Measurements from ENCODE around the gene GREB1.

DNA sequence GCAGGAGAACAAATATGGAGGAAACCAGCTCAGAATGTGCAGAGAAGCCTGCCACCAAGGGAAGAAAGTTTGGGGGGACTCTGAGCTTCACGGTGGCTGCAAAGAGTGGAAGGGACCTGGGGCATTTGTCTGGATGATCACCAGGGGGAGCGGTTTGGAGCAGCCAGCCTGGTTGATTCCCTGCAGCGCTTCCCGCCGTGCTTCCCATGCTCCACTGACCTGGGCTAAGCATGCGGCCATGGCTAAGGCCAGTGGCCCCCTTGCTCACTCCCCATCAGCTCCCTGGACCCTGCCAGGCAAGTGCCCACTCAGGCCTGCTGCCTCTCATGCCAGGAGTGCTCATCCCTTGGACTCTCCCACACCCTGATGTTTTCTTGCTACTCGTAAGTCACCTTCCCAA, 109.1 kb downstream of the GREB1 start:
- TF ChIP-seq, protein P1, sequence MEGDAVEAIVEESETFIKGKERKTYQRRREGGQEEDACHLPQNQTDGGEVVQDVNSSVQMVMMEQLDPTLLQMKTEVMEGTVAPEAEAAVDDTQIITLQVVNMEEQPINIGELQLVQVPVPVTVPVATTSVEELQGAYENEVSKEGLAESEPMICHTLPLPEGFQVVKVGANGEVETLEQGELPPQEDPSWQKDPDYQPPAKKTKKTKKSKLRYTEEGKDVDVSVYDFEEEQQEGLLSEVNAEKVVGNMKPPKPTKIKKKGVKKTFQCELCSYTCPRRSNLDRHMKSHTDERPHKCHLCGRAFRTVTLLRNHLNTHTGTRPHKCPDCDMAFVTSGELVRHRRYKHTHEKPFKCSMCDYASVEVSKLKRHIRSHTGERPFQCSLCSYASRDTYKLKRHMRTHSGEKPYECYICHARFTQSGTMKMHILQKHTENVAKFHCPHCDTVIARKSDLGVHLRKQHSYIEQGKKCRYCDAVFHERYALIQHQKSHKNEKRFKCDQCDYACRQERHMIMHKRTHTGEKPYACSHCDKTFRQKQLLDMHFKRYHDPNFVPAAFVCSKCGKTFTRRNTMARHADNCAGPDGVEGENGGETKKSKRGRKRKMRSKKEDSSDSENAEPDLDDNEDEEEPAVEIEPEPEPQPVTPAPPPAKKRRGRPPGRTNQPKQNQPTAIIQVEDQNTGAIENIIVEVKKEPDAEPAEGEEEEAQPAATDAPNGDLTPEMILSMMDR (conservative IDR thresholded peaks at IDR 0.05) = no peak
- no peak for TF ChIP-seq EZH2 (IDR thresholded peaks at IDR 0.05; ENCODE audit: low read depth)
